HG03060 (cell line): ENCODE measurements around the gene CACNG6.

Source experiments
- ATAC-seq: cut with Tn5 transposase; IDR thresholded peaks from one replicate; pipeline ENCODE4 v1.9.1; 2021; ENCODE audit warnings: low read depth, moderate number of reproducible peaks; ENCODE audit not compliant: unreplicated experiment

Gene CACNG6

DNA sequence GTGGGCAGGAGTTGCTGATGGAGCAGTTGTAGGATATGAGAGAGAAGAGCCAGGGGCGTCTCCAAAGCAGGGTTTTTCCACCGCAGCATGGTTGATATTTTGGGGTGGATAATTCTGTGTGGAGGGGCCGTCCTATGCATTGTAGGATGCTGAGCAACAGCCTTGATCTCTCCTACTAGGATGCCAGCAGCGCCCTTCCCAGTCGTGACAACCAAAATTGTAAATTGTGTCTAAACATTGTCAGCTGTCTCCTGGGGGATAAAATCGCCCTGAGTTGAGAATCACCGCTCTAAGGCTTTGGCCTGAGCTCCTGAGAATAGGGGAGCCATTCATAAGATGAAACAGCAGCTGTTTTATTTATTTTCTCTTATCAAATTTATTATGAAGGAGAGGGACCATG is 24.5 kb upstream of the CACNG6 start:
- no peak for ATAC-seq

DNA sequence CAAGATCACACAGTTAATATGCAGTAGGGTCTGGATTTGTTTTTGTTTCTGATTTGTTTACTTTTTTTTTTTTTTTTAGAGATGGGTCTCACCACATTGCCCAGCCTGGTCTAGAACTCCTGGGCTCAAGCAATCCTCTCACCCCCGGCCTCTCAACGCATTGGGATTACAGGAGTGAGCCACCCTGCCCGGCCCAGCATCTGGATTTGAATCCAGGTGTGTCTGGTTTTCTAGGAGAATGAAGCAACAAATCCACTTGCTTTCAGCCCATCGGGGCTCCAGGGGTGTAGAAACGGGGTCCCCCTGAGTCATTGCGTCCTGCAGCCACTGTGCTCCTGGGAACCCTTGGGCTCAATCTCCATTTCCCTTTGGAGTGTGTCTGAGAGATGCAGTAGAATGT is 22.1 kb upstream of the CACNG6 start:
- ATAC-seq, result no peak

DNA sequence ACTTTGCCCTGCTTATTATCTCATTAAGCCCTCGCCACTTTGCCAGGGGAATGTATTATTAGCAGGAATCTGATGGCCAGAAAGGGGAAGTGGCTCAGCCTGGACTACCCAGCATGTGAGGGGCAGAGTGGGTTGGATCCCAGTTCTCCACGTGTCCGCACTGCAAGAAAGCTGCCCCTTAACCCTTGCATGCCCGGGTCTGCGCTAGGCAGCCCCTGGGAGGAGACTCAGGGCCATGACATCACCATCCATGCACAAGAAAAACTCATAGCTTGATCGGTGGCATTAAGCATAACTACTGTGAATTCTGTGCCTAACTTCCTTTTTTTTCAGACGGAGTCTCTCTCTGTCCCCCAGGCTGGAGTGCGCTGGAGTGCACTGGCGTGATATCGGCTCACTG is 19.8 kb upstream of the CACNG6 start:
- no peak for ATAC-seq

DNA sequence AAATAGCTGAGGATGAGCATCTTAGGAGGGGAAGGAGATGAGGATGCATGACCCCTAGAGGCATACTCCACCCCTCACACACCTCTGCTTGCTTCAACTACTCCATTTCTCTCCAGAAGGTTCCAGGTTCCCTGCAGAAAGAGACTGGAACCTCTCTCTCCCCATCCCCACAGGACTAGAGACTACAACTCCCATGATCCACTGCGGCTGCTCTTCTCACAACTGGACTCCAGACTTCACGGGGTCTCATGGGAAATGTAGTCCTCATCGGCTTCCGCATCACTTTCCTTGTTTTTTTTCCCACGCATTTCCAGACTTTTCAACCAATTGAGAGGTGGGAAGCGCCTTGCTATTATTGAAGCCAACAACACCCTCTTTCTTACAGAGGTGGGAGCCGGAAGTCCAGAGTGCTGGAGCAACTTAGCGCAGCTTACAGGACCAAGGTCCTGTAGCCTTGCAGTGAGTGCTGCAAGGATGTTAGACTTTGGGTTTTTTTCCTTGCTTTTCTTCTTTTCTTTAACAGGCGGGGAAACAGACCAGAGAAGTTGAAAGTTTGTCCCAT is 13.9 kb upstream of the CACNG6 start:
- ATAC-seq, result no peak

DNA sequence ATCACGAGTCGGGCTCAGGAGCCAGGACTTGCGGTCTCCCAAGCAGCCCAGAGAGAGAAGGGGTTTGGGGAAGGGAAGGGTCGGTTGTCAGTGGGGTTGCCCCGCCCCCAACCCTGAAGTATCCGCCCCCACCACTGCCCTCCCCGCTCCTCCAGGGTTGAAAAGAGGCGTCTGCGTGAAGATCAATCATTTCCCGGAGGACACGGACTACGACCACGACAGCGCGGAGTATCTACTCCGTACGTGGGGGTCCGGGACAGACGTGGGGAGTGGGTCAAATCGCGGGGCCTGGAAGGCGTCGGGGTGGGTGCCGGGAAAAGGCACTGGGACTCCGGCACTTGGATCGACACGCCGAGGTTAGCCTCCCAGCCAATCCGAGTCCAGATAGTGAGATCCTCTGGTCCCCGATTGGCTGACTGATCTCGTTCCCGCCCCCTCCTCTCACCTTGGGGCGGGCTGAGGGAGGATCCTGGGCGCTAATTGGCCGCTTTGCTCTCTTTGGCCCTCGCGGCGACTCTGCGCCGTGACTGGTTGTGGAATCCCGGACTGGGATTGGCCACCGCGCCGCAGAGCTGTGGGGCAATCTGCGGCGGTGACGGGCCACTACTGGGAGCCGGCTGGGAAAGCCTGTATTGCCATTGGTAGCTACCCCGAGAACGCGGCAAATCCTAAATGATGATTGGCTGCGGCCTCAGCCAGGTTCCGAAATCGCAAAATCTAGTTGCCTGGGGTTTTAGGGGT is 13.3 kb upstream of the CACNG6 start:
- no peak for ATAC-seq

DNA sequence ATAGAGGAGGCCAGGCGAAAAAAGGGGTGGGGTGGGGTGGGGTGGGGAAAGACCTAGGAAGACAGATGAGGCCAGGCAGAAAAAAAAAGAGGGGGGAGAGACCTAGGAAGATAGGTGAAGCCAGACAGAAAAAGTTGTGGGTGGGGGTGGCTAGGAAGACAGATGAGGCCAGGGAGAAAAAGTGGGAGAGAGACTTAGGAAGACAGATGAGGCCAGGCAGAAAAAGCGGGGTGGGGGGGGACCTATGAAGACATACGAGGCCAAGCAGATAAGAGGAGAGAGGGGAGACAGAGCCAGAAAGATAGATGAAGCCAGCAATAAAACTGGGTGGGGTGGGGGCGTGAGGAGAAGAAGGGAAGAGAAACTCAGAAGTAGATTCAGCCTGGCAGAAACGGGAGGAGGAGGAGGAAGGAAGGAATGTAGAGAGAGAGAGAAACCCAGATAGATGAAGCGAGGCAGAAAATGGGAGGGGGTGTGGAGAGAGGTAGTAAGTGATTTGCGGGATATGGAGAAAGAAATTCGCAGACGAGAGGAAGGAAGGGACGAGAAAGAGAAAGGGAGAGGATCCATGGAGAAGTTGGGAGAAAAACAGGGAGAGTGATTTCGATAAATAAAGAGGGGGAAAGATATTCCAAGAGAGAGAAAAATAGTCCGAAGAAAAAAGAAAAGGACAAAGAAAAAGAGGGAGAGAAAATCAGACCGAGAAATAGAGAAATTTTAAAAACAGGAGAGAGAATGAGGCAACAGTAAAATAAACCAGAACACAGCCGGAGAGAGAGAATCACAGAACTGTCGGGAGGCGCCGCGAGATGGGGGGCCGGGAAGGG is 12.2 kb upstream of the CACNG6 start:
- ATAC-seq, result no peak

DNA sequence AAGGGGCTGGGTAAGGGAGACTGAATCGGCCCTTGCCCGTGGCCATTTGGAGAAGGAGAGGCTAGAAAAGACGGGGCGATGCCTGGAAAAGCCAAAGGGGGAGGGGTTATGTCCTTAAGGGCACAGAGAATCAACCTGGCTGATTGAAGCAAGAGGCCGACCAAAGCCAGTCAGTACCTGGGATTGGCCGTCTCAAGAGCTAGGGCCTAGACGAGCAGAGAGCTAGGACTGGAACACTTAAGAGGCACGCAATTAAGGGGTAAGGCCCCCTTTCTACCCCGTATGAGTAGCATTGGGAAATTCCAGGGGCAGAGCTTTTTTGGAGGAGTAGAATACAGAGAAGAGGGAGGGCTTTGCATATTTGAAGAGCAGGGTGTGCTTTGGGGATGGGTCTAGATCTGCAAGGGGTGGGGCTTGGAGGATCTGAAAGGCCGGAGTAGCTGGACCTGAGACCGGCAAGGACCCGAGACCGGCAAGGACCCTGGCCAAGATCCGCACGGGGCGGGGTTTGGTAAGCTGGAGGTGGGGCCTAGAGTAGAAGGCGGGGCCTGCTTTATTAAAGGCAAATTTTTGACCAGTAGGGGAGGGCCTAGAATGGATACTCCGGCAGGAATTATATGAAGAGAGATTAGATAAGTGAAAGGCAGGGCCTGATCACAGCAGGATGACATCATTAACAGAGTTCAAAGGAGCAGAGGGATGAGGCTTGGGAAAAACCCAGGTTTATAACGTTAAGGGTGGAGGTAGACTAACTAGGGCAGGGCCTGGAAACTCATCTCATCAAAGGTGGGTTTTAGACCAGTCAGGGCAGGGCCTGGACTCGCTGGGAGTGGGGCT is 10.7 kb upstream of the CACNG6 start:
- no peak for ATAC-seq

DNA sequence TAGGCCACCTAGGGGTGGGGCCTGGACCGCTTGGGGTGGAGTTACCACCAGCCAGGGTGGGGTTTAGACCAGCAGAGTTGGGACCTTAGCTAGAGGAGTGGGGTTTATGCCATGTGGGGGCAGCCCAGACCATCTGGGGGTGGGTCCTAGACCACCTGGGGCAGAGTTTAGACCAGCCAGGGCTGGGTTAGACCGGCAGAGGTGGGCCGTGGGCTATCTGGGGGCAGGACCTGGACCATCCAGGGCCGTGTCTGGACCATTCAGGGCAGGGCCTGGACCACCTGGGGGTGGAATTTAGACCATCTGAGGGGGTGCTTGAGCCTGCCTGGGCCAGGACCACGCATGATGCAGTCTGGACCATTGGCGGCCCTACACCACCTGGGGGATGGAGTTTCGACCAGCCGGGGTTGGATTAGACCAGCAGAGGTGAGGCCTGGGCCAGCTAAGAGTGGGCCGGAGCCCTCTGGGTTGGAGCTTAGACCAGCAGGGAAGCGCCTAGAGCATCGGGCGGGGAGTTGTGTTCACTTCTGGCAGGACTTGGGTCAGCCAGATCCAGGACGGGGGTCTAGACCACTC is 10.0 kb upstream of the CACNG6 start:
- no peak for ATAC-seq

- ATAC-seq, result no peak
These were observed 9.4 kb upstream of the CACNG6 start for GRCh38 chr19:53982001-53982451.

DNA sequence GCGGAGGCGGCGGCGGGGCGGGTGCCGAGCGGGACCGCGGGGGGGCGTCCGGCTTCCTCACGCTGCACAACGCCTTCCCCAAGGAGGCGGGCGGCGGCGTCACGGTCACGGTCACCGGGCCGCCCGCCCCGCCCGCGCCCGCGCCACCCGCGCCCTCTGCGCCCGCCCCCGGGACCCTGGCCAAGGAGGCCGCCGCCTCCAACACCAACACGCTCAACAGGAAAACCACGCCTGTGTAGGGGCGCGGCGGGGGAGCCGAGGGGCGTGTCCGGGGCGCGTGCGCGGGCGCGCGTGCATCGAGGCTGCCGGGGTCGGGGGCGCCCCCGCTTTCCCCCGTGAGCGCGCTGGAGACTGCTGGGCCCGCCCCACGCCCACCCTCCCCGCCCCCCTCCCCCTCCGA is 8.8 kb upstream of the CACNG6 start:
- ATAC-seq, result no peak

- no peak for ATAC-seq
These were observed 7.8 kb upstream of the CACNG6 start for GRCh38 chr19:53983457-53984289.

DNA sequence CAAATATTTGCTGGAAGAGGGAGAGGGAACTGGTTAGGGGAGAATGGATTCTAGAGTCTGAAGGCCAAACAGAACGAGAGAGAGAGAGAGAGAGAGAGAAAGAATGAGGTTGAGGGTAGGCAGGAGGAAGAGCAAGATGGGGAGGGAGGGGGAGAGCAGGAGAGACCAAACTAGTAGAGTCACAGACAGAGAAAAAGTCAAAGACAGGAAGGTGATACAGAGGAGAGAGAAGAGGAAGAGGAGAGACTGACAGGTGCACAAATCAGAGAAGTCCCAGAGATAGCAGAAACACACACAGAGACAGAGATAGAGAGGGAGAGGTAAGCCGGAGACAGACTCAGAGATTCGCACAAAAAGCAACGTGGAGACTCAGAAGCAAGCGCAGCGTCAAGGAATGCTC is 5.6 kb upstream of the CACNG6 start:
- ATAC-seq, result no peak

- ATAC-seq, result no peak
These were observed 2.5 kb upstream of the CACNG6 start for GRCh38 chr19:53988981-53989380.

GRCh38 chr19:53989600-53990533 is 1.6 kb upstream of the CACNG6 start:
- no peak for ATAC-seq

DNA sequence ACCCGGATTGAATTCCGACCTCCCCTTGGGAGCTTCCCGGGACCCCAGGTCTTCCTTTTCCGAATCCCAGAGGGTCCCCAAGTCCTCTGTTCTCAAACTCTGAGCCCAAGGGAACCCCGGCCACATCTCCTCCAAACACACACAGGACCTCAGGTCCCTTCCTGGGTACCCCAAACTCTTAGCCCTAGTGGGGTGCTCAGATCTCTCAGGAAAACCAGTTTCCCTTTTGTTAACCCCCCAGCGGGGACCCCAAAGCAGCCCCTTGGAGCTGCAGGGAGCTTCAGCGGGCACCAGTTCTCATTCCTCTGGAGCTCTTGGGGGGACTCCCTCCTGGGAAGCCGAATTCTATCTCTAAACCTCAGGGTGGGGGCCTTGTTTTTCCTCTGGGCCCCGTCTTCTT is 774 bp downstream of the CACNG6 start:
- no peak for ATAC-seq

- no peak for ATAC-seq
These were observed 1.4 kb downstream of the CACNG6 start for GRCh38 chr19:53992815-53993214.

GRCh38 chr19:53993448-53993847 is 2.0 kb downstream of the CACNG6 start:
- no peak for ATAC-seq

- ATAC-seq, result no peak
These were observed 3.4 kb downstream of the CACNG6 start for GRCh38 chr19:53994811-53995210.
